Small intestine (tissue), 7 donors: ENCODE measurements around the gene WDR43. TPM values are rescaled to one million over a fixed set of nuclear protein-coding genes. Genes with fewer than 3 reads are reported as not detected.
"Not testable (repeated sequence)": the region's sequence is repeated elsewhere in the genome, so short reads cannot be mapped to it uniquely, and the experiment has no call there.

Source experiments
- DNase-seq, 2 donors: peaks; one replicate each; pipeline versions ENCODE4 v3.0.0 to v3.0.0-alpha.2; 2013
- FAIRE-seq: peaks from 2 replicates; lab custom pipeline; 2012; peaks lifted over from hg19 to GRCh38; lab: Jason Lieb, UNC
- H3K27ac ChIP-seq, 3 donors: one replicate each; pipeline ENCODE4 v1.5.1; 2013; ENCODE audit warnings: low read length in 2 of 3, mild to moderate bottlenecking in 2 of 3, control low read depth in 1 of 3, inconsistent platforms in 1 of 3, low read depth in 1 of 3, moderate library complexity in 1 of 3
- H3K27me3 ChIP-seq, 3 donors: one replicate each; pipeline ENCODE4 v1.6.1; 2013; ENCODE audit warnings: low read length in 3 of 3, inconsistent platforms in 1 of 3; ENCODE audit not compliant: control insufficient read depth in 3 of 3, insufficient read depth in 3 of 3
- H3K36me3 ChIP-seq, 3 donors: one replicate each; pipeline ENCODE4 v1.6.1; 2013; ENCODE audit warnings: low read length in 3 of 3, inconsistent platforms in 1 of 3, low read depth in 1 of 3, mild to moderate bottlenecking in 1 of 3, moderate library complexity in 1 of 3; ENCODE audit not compliant: control insufficient read depth in 3 of 3, insufficient read depth in 2 of 3
- H3K4me1 ChIP-seq, 3 donors: one replicate each; pipeline ENCODE4 v1.6.1; 2013; ENCODE audit warnings: low read length in 2 of 3, inconsistent platforms in 1 of 3, low read depth in 1 of 3, mild to moderate bottlenecking in 1 of 3, moderate library complexity in 1 of 3; ENCODE audit not compliant: control insufficient read depth in 3 of 3, insufficient read depth in 2 of 3
- H3K4me3 ChIP-seq, 3 donors: one replicate each; pipeline ENCODE4 v1.5.1; 2013; ENCODE audit warnings: low read length in 3 of 3, control low read depth in 1 of 3, inconsistent platforms in 1 of 3, low read depth in 1 of 3, mild to moderate bottlenecking in 1 of 3, moderate library complexity in 1 of 3
- H3K9me3 ChIP-seq, 2 donors: one replicate each; pipeline ENCODE4 v1.6.1; 2013; ENCODE audit warnings: low read depth in 1 of 2, low read length in 1 of 2; ENCODE audit not compliant: control insufficient read depth in 2 of 2, insufficient read depth in 1 of 2
- WGBS, 3 donors: extraction: QIAGEN DNeasy Blood & Tissue Kit; methylation state at CpG; one replicate each; pipeline ENCODE4 v1.1.7; 2013; 5-methylcytosine and 5-hydroxymethylcytosine counted together
- polyA plus RNA-seq, 4 donors: library from polyadenylated mRNA; stranded (reverse) in 3 of 4; unstranded in 1 of 4; fragments of 200-250 nt in 3 of 4; fragments of 120-200 nt in 1 of 4; gene quantifications; one replicate each; pipeline versions ENCODE4 v1.2.1 to v1.2.3, GENCODE V29; 2013
- donor health status: healthy with polysubstance abuse.
- donor health status: control.
- donor health status: control.
- donor health status: Bipolar disorder and iron deficiency.
- donor health status: healthy.

The WDR43 gene
- polyA plus RNA-seq, 4 donors = 10.5 to 31.4 (median 15.1) TPM

GRCh38 chr2:28976584-28976983 lies 82.1 kb downstream of the WDR43 start:
- DNase-seq = peak; percentile 50 to 53
- H3K36me3 ChIP-seq = no peaks in the 10 kb centered on the region
- H3K9me3 ChIP-seq = peaks cover 0 to 3% of the 10 kb centered on the region in 2 donors
- H3K27me3 ChIP-seq = no peaks in the 10 kb centered on the region
- no peak for FAIRE-seq
- H3K27ac ChIP-seq = no peak overlapping the region
- H3K4me3 ChIP-seq = no peak overlapping the region
- peaks cover 0 to 3% (median 0%) of the 10 kb centered on the region in 3 donors for H3K4me1 ChIP-seq
- WGBS, 3 donors = 40 to 66% (median 56%) methylated on average over 3 of the region's 3 CpGs

GRCh38 chr2:28977176-28977875 lies 82.9 kb downstream of the WDR43 start:
- FAIRE-seq (no peak), DNase-seq (no peak)
- no peak overlapping the region for H3K4me3 ChIP-seq
- 88 to 89% (median 88%) methylated on average over 10 of the region's 10 CpGs for WGBS, 3 donors
- peaks cover 0 to 3% (median 0%) of the 10 kb centered on the region in 3 donors for H3K4me1 ChIP-seq
- H3K36me3 ChIP-seq = no peaks in the 10 kb centered on the region
- peaks cover 0 to 3% of the 10 kb centered on the region in 2 donors for H3K9me3 ChIP-seq
- H3K27me3 ChIP-seq = no peaks in the 10 kb centered on the region
- H3K27ac ChIP-seq = no peak overlapping the region

GRCh38 chr2:28978001-28978400 lies 83.5 kb downstream of the WDR43 start:
- not testable (repeated sequence) for H3K9me3 ChIP-seq, FAIRE-seq, H3K27ac ChIP-seq, H3K4me1 ChIP-seq, DNase-seq, H3K4me3 ChIP-seq, H3K27me3 ChIP-seq, H3K36me3 ChIP-seq
- WGBS, 3 donors = 90 to 93% (median 91%) methylated on average over 8 of the region's 8 CpGs

GRCh38 chr2:28978606-28979005 lies 84.1 kb downstream of the WDR43 start:
- FAIRE-seq (no peak), DNase-seq (no peak)
- Histone ChIP-seq H3K4me1 (peaks cover 0 to 3% (median 0%) of the 10 kb centered on the region in 3 donors), H3K36me3 (no peaks in the 10 kb centered on the region), H3K27me3 (no peaks in the 10 kb centered on the region), H3K27ac (no peak overlapping the region), H3K9me3 (peaks cover 0 to 3% of the 10 kb centered on the region in 2 donors), H3K4me3 (no peak overlapping the region)
- WGBS, 3 donors = 72 to 78% (median 77%) methylated on average over 6 of the region's 6 CpGs

GRCh38 chr2:28979041-28979440 lies 84.6 kb downstream of the WDR43 start:
- no peak overlapping the region for H3K4me3 ChIP-seq
- FAIRE-seq (no peak), DNase-seq (no peak)
- 54 to 72% (median 66%) methylated on average over 7 of the region's 7 CpGs for WGBS, 3 donors
- no peak overlapping the region for H3K27ac ChIP-seq
- peaks cover 0 to 3% (median 0%) of the 10 kb centered on the region in 3 donors for H3K4me1 ChIP-seq
- H3K9me3 ChIP-seq = peaks cover 0 to 3% of the 10 kb centered on the region in 2 donors
- H3K36me3 ChIP-seq = no peaks in the 10 kb centered on the region
- H3K27me3 ChIP-seq = no peaks in the 10 kb centered on the region

GRCh38 chr2:28979576-28980366 lies 85.3 kb downstream of the WDR43 start:
- peaks cover 0 to 3% (median 0%) of the 10 kb centered on the region in 3 donors for H3K4me1 ChIP-seq
- H3K36me3 ChIP-seq = no peaks in the 10 kb centered on the region
- H3K27ac ChIP-seq = no peak overlapping the region
- DNase-seq (peak; percentile 15 to 20), FAIRE-seq (no peak)
- no peak overlapping the region for H3K4me3 ChIP-seq
- H3K9me3 ChIP-seq = no peaks in the 10 kb centered on the region
- no peaks in the 10 kb centered on the region for H3K27me3 ChIP-seq
- WGBS, 3 donors = 58 to 75% (median 69%) methylated on average over 13 of the region's 13 CpGs

- Histone ChIP-seq H3K4me3 (no peak overlapping the region), H3K27ac (peak overlapping the region in 1 of 3 donors; percentile 33), H3K27me3 (no peaks in the 10 kb centered on the region), H3K4me1 (peaks cover 0 to 3% (median 0%) of the 10 kb centered on the region in 3 donors), H3K9me3 (no peaks in the 10 kb centered on the region), H3K36me3 (no peaks in the 10 kb centered on the region)
- WGBS, 3 donors = 56 to 82% (median 73%) methylated on average over 3 of the region's 3 CpGs
- FAIRE-seq (no peak), DNase-seq (no peak)
Measured at GRCh38 chr2:28980368-28981015, 86.0 kb downstream of the WDR43 start.

GRCh38 chr2:28981016-28981441 lies 86.6 kb downstream of the WDR43 start, which contains the start of gene TOGARAM2:
Gene TOGARAM2 (plus strand): TSS chr2:28981298. CDS start chr2:28994835, 13,537 bp downstream.
- Histone ChIP-seq H3K36me3 (no peaks in the 10 kb centered on the region), H3K9me3 (no peaks in the 10 kb centered on the region), H3K27ac (peak within 1 kb of the TSS in 2 of 3 donors; percentile 41 to 51), H3K27me3 (no peaks in the 10 kb centered on the region), H3K4me1 (peaks cover 0 to 3% (median 0%) of the 10 kb centered on the region in 3 donors), H3K4me3 (no peak within 1 kb of the TSS)
- 54 to 63% (median 62%) methylated on average over 10 of the region's 10 CpGs for WGBS, 3 donors
- DNase-seq = peak in 1 of 2 donors; percentile 38
- no peak for FAIRE-seq
